Measurements from ENCODE around the gene INKA2.

Gene INKA2

GRCh38 chr1:111733183-111733991, 5.8 kb downstream of the INKA2 start:
- DNase-seq (ENCODE audit: low spot score), result peak; percentile 22

- DNase-seq (ENCODE audit: low spot score), result no peak
These were observed 6.5 kb downstream of the INKA2 start for GRCh38 chr1:111732718-111733117.

DNA sequence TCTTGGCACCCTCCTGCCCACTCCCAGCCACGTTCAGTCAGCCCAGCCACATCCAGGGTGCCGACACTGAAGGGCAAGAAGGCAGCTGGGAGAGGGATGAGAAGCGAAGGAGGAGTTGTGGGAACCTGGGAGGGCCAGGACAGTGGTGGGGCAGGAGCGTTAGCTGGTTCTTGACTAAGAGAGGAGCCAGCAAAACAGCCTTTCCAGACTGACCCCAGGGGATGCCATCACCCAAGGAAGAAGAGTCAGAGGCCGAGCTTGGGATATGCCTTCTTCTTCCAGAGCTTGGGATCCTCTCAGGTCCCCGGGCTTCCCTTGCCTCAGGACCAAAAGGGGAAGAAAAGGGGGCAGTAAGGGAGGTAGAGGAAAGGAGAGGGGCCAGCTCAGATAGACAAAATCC, 7.2 kb downstream of the INKA2 start:
- no peak for DNase-seq (ENCODE audit: low spot score)

DNA sequence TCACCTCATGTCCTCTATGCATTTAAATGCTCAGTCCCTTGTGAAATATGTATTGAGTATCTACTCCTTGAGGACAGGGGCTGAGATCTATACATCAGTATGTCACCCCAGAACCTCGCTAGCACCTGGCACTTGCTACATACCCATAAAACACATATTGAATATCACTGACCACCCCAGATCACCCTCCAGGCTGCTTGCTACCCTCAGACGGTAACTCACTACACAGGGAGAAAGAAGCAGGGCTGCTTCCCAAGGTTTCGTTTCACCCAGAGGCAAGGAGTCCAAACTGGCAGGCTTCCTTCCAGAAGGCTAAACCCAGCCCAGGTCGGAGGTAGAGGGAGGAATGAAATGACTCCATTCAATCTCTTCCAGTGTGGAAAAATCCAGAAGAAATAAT, 8.5 kb downstream of the INKA2 start:
- DNase-seq (ENCODE audit: low spot score), result no peak

GRCh38 chr1:111729946-111730681, 9.1 kb downstream of the INKA2 start:
- no peak for DNase-seq (ENCODE audit: low spot score)

GRCh38 chr1:111729271-111729921, 9.8 kb downstream of the INKA2 start:
- DNase-seq (ENCODE audit: low spot score), result no peak

- no peak for DNase-seq (ENCODE audit: low spot score)
These were observed 12.1 kb downstream of the INKA2 start for GRCh38 chr1:111727056-111727455.

GRCh38 chr1:111725192-111725591, 14.0 kb downstream of the INKA2 start:
- no peak for DNase-seq (ENCODE audit: low spot score)

DNA sequence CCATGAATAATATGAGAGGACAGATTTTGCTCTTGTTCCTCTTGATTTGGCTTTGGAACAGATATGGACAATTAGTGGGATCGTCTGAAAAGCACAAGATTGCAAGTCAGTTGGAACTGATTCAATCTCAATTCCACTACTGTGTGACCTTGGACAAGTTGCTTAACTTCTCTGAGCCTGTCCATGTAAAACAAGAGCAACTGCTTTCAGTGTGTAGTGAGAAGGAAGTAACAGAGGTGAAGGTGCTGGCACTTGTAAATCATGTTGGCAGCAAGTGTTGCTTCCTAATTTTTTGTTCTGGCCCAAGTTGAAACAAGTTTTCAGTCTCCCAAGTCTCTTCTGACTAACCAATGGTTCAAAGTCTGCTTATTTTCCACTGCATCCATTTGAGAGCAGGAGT, 15.3 kb downstream of the INKA2 start:
- DNase-seq (ENCODE audit: low spot score), result no peak

GRCh38 chr1:111723091-111723806, 15.9 kb downstream of the INKA2 start:
- DNase-seq (ENCODE audit: low spot score), result peak; percentile 31

- no peak for DNase-seq (ENCODE audit: low spot score)
These were observed 18.0 kb downstream of the INKA2 start for GRCh38 chr1:111720977-111721786.

- DNase-seq (ENCODE audit: low spot score), result no peak
These were observed 18.8 kb downstream of the INKA2 start for GRCh38 chr1:111720274-111720976.

DNA sequence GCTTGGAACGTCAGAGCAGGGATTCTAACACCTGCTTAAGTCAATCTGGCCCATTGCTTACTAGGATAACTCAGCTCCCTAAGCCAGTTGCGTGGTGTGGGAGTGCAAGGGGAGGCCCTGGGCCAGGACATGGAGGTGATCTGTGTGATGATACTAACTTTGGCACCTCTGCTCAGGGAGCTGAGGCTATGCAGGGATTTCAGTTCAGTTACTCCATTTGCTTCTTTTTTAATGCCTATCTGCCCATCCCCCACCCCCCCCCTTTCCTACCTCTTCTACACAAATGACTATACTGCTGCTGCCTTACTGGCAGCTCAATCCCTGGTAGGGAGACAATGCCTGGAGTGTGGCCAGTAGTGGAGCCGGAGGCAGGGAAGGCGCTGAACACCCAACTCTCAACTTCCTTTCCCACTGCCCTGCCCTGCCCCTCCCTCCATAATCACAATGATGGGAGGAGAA, 19.5 kb downstream of the INKA2 start:
- DNase-seq (ENCODE audit: low spot score), result no peak

GRCh38 chr1:111719135-111719534, 20.1 kb downstream of the INKA2 start:
- no peak for DNase-seq (ENCODE audit: low spot score)

DNA sequence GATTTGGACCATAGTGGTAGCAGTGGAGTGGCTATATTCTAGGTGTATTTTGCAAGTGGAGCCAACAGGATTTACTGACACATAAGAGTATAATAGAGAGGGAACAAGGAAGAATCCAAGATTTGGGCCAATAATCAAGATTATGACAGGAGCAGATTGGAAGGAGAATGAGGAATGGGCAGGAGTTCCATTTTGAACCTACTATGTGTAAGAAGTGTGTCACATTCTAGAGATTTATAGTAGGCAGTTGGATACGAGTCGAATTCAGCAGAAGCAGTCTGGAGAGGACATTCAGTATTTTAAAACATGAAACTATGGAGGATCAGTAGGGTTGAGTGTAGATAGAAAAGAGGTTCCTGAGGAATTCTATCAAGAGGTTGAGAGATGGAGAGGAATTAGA, 21.7 kb downstream of the INKA2 start:
- DNase-seq (ENCODE audit: low spot score), result no peak

GRCh38 chr1:111716333-111716732, 22.9 kb downstream of the INKA2 start:
- DNase-seq (ENCODE audit: low spot score), result no peak

- DNase-seq (ENCODE audit: low spot score), result no peak
These were observed 29.2 kb downstream of the INKA2 start for GRCh38 chr1:111709986-111710385.

- no peak for DNase-seq (ENCODE audit: low spot score)
These were observed 31.3 kb downstream of the INKA2 start for GRCh38 chr1:111707906-111708305.

DNA sequence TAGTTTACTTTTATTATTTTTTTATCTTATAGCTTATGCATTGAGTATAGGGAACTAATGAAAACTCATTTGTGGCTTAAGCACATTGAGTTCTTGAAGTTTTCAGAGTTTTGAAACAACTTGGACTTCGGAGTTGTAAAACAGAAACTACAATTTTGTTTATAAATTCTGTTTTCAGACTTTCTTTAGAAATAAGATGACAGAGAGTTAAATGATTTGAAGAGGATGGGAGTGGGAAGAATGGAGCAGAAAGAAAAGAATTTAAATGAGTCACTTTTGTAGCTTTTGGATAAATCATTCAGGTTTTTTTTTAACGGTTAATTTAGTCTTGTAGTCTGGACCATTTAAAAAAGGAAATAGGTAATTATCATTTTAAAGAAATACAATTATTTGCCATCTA, 32.3 kb downstream of the INKA2 start:
- DNase-seq (ENCODE audit: low spot score), result no peak

DNA sequence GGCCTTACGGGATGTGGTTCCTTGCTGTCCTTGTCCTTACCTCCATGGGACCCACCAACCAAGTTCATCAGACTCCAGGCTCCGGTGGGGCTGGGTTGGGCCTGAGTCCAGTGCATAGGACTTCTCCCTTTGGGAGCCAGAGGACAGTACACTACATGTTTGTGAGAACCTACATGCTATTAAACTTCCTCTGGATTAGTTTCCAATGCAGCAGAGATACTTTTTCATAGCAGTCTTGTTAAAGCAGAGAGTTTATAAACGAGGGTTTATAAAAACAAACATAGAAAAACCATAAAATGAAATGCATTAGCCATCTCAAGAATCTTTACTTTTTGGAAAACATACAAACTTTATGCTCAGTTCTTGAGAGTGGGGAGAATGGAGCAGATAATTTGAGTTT, 33.4 kb downstream of the INKA2 start:
- no peak for DNase-seq (ENCODE audit: low spot score)

GRCh38 chr1:111704776-111705175, 34.4 kb downstream of the INKA2 start:
- DNase-seq (ENCODE audit: low spot score), result peak; percentile 27
